Measurements from ENCODE around the gene MKRN2.

MKRN2 gene

GRCh38 chr3:12556314-12556689, 585 bp upstream of the MKRN2 start:
- no peak for DNase-seq

- no peak for DNase-seq
These were observed 700 bp downstream of the MKRN2 start for GRCh38 chr3:12557473-12558100.

GRCh38 chr3:12558706-12559105, 1.8 kb downstream of the MKRN2 start:
- no peak for DNase-seq

DNA sequence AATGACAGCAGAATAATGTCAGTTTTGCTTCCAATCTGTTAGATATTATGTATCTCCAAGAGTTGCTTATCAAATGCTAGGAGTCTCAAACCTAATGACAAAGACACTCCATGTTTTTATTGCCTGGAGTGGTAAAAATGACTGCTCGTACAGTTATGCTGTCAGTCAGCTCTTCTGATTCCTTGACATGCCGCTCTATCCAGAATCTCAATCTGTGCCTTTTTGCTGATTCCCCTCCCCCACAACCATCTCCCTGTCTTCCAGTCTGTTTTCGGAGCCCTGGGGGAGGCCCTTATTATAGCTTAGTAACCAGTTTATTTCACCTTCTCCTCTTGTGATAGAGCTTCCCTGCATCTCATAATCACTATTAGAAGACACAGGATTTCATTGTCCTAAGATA, 2.6 kb downstream of the MKRN2 start:
- DNase-seq, result no peak

DNA sequence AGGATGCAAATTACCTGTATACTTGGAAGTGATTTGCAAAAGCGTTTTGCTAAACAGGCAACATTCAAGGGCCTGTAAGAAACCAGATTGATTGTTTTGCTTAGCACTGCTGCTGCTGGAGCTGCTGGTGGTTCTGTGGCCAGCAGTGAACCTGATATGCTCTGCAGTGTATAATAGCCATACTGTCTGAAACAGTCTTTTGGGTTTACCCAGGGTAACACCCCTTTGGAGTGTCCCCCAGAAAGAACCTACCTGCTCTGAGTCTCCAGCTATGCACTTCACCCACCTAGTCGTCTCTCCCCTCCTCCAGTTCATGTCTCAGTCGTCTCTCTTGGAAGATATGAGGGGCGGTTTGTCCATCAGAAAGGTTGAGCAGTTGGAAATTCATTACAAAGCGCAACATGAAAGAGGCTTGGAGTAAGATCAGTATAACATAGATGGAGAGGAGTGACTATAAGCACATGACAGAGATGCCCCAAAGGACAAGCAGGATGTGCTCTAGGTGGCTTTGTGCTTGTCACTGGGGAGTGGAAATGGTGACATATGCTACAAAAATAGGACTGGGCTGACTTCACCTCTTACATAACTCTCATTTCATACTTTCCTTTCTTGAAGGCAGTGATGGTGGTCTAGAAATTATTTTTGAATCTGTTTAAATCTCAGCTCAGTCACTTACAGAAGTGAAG, 3.8 kb downstream of the MKRN2 start:
- DNase-seq, result no peak

GRCh38 chr3:12561397-12561796, 4.5 kb downstream of the MKRN2 start:
- no peak for DNase-seq

DNA sequence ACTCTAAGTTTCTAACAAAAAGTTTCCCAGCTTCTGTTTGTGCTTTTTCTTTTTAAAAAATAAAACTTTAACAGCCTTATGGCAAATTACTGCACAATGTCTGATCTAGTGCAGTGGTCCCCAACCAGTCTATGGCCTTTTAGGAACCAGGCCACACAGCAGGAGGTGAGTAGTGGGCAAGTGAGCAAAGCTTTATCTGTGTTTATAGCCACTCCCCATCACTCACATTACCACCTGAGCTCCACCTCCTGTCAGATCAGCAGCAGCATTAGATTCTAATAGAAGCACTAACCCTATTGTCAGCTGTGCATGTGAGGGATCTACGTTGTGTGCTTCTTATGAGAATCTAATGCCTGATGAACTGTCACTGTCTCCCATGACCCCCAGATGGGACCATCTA, 5.6 kb downstream of the MKRN2 start:
- no peak for DNase-seq

GRCh38 chr3:12566976-12567375, 10.1 kb downstream of the MKRN2 start:
- no peak for DNase-seq

DNA sequence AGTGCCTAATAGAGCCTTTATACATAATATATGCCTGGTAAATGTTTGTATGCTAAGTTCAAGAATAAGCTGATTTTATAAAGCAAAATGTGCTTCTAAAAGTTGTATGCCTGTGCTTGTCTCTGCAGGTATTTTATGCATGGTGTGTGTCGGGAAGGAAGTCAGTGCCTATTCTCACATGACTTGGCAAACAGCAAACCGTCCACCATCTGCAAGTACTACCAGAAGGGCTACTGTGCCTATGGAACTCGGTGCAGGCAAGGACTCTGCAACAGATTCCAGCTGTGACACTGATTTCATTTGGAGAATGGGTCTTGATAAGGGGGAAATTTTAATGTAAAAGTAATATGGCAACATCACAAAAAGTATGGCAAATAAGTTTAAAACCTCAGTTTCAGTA, 11.9 kb downstream of the MKRN2 start:
- no peak for DNase-seq

DNA sequence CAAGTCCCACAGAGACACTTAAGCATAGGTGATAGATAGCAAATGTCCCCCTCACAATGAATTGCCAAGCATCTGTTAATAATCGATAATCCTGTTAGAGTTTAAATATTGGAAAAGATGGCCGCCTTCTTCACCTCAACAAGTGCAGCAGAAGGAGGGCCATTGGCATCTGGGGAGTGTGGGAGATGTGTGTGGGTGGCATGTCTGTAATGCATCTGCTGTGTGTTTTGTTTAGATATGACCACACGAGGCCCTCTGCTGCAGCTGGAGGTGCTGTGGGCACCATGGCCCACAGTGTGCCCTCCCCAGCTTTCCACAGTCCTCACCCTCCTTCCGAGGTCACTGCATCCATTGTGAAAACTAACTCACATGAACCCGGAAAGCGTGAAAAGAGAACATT, 12.9 kb downstream of the MKRN2 start:
- DNase-seq, result no peak

- DNase-seq, result no peak
These were observed 15.1 kb downstream of the MKRN2 start for GRCh38 chr3:12571986-12572385.

- DNase-seq, result no peak
These were observed 17.2 kb downstream of the MKRN2 start for GRCh38 chr3:12574131-12574530.

DNA sequence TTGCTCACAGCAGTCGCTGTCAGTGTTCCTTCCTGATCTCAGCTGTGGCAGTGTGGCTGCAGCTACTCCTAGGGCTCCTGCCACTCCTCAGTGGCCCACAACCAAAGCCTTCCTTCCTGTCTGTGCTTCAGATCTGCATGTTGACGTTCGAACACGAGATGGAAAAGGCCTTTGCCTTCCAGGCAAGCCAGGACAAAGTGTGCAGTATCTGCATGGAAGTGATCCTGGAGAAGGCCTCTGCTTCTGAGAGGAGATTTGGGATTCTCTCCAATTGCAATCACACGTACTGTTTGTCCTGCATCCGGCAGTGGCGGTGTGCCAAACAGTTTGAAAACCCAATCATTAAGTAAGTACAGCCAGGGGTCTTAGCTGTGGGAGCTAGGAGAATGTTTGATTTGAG, 17.8 kb downstream of the MKRN2 start:
- DNase-seq, result no peak

DNA sequence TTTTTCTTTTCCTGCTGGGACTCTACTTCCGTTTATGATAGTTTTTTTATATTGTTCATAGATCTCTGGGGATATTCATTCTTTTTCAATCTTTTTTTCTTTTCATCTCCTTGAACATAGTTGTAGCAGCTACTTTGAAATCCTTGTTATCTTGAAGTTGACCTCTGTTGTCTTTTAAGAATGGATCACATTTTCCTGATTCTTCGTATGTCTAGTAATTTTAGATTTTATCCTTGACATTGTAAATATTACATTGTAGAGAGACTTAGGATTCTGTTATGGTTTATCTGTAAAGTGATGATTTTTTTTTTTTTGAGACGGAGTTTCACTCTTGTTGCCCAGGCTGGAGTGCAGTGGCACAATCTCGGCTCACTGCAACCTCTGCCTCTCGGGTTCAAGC, 20.5 kb downstream of the MKRN2 start:
- DNase-seq, result no peak

- DNase-seq, result no peak
These were observed 21.9 kb downstream of the MKRN2 start for GRCh38 chr3:12578742-12579141.

DNA sequence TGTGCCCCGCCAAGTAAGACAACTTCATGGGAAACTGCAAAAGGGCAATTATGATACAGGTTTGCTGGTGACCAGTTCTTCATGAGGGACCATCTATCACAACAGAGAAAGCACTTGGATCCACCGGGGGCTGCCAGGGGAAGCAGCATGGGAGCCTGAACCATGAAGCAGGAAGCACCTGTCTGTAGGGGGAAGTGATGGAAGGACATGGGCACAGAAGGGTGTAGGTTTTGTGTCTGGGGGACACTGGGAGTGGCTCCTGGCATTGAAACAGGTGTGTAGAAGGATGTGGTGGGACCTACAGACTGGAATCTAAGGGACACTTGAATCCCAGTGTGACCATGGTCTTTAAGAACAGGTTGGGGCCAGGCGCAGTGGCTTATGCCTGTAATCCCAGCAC, 22.6 kb downstream of the MKRN2 start:
- DNase-seq, result no peak

- no peak for DNase-seq
These were observed 23.0 kb downstream of the MKRN2 start for GRCh38 chr3:12579905-12580304.

- DNase-seq, result no peak
These were observed 25.8 kb downstream of the MKRN2 start for GRCh38 chr3:12582730-12583129.

DNA sequence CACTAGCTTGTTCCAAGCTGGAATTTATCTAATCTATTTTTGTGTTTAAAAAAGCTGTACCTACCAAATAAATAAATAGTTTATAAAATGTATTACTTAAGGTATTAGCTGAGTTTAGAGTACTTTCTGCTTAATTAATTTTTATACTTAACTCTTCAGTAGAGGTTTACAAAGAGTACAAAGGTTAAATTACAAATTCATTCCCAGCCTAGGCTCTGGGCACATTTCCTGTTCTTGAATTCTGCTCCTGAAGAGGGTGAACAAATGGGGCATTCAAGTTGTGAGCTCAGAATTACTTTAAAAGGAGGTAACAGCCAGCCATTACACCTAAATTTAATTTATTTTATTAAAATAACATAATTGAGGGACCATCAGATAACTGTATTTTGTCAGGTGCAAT, 26.4 kb downstream of the MKRN2 start:
- no peak for DNase-seq

DNA sequence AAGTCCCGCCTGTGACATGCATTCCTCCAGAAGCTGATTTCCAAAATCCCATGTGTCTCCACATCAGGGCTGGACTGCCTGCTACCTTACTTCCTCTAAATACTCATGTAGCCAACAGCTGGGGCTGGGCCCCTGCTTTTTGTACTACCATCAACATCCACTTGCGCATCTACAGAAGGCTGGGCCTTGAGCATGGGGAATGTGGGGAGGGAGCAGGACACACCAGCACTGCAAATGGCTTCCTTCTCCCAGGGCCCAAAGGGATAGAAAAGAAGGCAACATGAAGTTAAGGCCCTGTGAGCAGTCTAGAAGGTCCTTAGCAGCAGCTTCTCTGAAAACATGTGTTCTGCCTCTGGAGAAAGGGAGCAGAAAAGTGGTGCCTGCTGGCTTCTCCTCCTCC, 27.2 kb downstream of the MKRN2 start:
- DNase-seq, result no peak

GRCh38 chr3:12585181-12585580, 28.3 kb downstream of the MKRN2 start:
- DNase-seq, result no peak

DNA sequence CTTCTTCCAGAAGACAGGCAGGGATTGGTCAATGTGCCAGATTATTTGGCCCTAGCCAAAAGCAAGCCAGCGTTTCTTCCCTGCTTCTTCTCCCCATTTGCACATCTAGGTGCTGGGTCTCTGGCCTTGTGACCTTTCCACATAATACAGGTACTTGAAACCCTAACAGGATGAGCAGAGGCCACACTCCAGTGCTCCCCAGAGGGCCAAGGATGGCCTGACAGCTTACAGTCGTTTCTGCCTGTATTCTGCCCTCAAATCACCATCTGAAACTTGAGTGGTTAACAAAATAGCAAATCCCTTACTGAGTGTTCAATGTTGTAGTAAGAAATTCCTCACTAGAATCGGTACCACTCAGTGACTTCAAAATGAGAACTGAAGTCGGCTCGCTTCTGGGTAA, 29.1 kb downstream of the MKRN2 start:
- DNase-seq, result no peak

DNA sequence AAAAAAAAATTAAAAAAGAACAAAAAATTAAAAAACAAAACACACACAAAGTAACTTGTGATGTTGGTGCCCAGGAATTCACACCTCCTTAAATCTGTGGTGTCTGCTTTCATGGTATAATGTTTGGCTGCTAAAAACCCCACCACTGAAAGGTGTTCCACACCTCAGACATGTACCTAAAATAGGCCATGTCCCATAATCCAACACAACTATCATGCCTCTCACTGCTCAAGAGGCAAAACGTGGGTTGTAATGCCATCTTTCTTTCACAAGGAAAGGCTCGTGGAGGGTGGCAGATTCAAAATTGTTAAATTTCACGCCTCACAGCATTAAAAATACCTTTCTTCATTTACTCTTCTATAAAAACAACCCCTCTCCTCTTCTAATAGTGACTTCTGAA, 29.5 kb downstream of the MKRN2 start:
- DNase-seq, result no peak

DNA sequence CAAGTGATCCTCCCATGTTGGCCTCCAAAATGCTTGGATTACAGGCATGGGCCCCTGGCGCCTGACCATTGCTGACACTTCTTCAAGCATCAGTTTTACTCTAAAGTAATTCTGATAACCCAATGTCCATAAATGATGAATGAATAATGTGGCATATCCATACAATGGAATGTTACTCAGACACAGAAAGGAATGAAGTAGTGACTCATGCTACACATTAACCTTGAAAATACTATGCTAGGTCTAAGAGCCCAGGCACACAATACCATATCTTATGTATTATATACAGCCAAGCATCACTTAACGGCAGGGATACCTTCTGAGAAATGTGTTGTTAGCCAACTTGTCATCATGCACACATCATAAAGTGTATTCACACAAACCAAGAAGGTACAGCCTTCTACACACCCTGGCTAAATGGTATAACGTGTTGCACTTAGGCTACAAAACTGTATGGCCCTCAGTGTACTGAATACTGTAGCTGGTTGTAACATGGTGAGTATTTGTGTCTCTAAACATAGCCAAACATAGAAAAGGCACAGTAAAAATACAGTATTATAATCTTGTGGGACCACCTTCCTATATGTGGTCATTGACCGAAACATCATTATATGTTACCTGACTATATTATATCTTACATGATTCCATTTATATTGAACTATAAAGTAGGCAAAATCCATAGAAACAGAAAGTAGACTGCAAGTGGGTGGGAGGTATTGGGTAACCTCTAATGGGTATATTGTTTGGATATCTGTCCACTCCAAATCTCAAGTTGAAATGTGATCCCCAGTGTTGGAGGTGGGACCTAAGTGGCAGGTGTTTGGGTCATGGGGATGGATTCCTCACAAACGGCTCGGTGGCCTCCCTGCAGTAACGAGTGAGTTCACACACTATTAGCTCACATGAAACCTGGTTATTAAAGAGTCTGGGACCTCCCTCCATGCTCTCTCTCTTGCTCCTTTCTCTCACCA, 31.4 kb downstream of the MKRN2 start:
- no peak for DNase-seq

All from left hindlimb (tissue), 1 donor.